NCI-H1694 (cell line): ENCODE data around the gene CPXM2.

ENCODE experiments used
- DNase-seq: peaks from one replicate; lab custom pipeline; 2025; lab: John Stamatoyannopoulos, UW

The CPXM2 gene

GRCh38 chr10:123797813-123798212, 93.8 kb downstream of the CPXM2 start:
- no peak for DNase-seq

- no peak for DNase-seq
These were observed 94.9 kb downstream of the CPXM2 start for GRCh38 chr10:123796736-123797135.

- no peak for DNase-seq
These were observed 95.6 kb downstream of the CPXM2 start for GRCh38 chr10:123795846-123796590.

GRCh38 chr10:123795196-123795780, 96.3 kb downstream of the CPXM2 start:
- no peak for DNase-seq

- DNase-seq: no peak
These were observed 99.2 kb downstream of the CPXM2 start for GRCh38 chr10:123792248-123792978.

GRCh38 chr10:123790132-123790885, 101.3 kb downstream of the CPXM2 start:
- DNase-seq: no peak

- DNase-seq: no peak
These were observed 102.6 kb downstream of the CPXM2 start for GRCh38 chr10:123788981-123789380.

GRCh38 chr10:123787566-123787965, 104.0 kb downstream of the CPXM2 start:
- no peak for DNase-seq

GRCh38 chr10:123786896-123787295, 104.7 kb downstream of the CPXM2 start:
- no peak for DNase-seq

GRCh38 chr10:123786306-123786705, 105.3 kb downstream of the CPXM2 start:
- DNase-seq: no peak

- DNase-seq: no peak
These were observed 107.0 kb downstream of the CPXM2 start for GRCh38 chr10:123784646-123785045.

- DNase-seq: no peak
These were observed 107.4 kb downstream of the CPXM2 start for GRCh38 chr10:123784216-123784615.

- DNase-seq: no peak
These were observed 108.3 kb downstream of the CPXM2 start for GRCh38 chr10:123783296-123783695.

- no peak for DNase-seq
These were observed 109.1 kb downstream of the CPXM2 start for GRCh38 chr10:123782549-123782948.

GRCh38 chr10:123781956-123782500, 109.6 kb downstream of the CPXM2 start:
- DNase-seq: no peak

- DNase-seq: no peak
These were observed 110.2 kb downstream of the CPXM2 start for GRCh38 chr10:123781324-123781900.

- no peak for DNase-seq
These were observed 112.7 kb downstream of the CPXM2 start for GRCh38 chr10:123778719-123779517.

GRCh38 chr10:123777881-123778280, 113.7 kb downstream of the CPXM2 start:
- no peak for DNase-seq

GRCh38 chr10:123774132-123774742, 117.4 kb downstream of the CPXM2 start:
- DNase-seq: no peak
